H9 (cell line): Measurements from ENCODE around the gene BCAS3. TPM values are rescaled to one million over a fixed set of nuclear protein-coding genes. Genes with fewer than 3 reads are reported as not detected.

Experiments
- DNase-seq: peaks from one replicate; pipeline ENCODE4 v3.0.0-alpha.2; 2017
- H2AFZ ChIP-seq: one replicate; pipeline ENCODE4 v1.6.1; 2013; ENCODE audit warnings: mild to moderate bottlenecking, low read length, control low read depth, moderate library complexity
- H2AK5ac ChIP-seq: 2 replicates; pipeline ENCODE4 v1.6.1; 2013; ENCODE audit warnings: low read length, control low read depth, mixed read lengths; ENCODE audit not compliant: insufficient read length
- H2BK120ac ChIP-seq: one replicate; pipeline ENCODE4 v1.6.1; 2013; ENCODE audit warnings: low read depth, mild to moderate bottlenecking, low read length, control low read depth, inconsistent platforms; ENCODE audit not compliant: poor library complexity, severe bottlenecking
- H2BK12ac ChIP-seq: 2 replicates; pipeline ENCODE4 v1.6.1; 2013; ENCODE audit warnings: low read length, control low read depth, mixed read lengths, low read depth; ENCODE audit not compliant: insufficient read length
- H2BK15ac ChIP-seq: 2 replicates; pipeline ENCODE4 v1.6.1; 2013; ENCODE audit warnings: low read depth, low read length, control low read depth
- H2BK20ac ChIP-seq: one replicate; pipeline ENCODE4 v1.6.1; 2013; ENCODE audit warnings: low read depth, mild to moderate bottlenecking, low read length, control low read depth, inconsistent platforms; ENCODE audit not compliant: poor library complexity, severe bottlenecking
- H2BK5ac ChIP-seq: 2 replicates; pipeline ENCODE4 v1.6.1; 2013; ENCODE audit warnings: low read length, control low read depth, mixed read lengths; ENCODE audit not compliant: insufficient read length
- H3K14ac ChIP-seq: 2 replicates; pipeline ENCODE4 v1.6.1; 2013; ENCODE audit warnings: low read length, control low read depth; ENCODE audit not compliant: insufficient read depth
- H3K18ac ChIP-seq: 2 replicates; pipeline ENCODE4 v1.6.1; 2013; ENCODE audit warnings: low read depth, mild to moderate bottlenecking, mixed read lengths, low read length, control low read depth; ENCODE audit not compliant: insufficient read length
- H3K23ac ChIP-seq: 2 replicates; pipeline ENCODE4 v1.6.1; 2013; ENCODE audit warnings: low read length, control low read depth, mixed read lengths, low read depth; ENCODE audit not compliant: insufficient read length
- H3K23me2 ChIP-seq: 2 replicates; pipeline ENCODE4 v1.6.1; 2013; ENCODE audit warnings: low read depth, mild to moderate bottlenecking, mixed read lengths, low read length, control low read depth; ENCODE audit not compliant: insufficient read length, poor library complexity, severe bottlenecking
- H3K27ac ChIP-seq: 2 replicates; pipeline ENCODE4 v1.5.1; 2013; ENCODE audit warnings: low read length, control low read depth, mixed read lengths, low read depth; ENCODE audit not compliant: insufficient read length
- H3K27me3 ChIP-seq: 2 replicates; pipeline ENCODE4 v1.6.1; 2013; ENCODE audit warnings: low read length, control low read depth, inconsistent platforms; ENCODE audit not compliant: insufficient read depth
- H3K4ac ChIP-seq: 2 replicates; pipeline ENCODE4 v1.6.1; 2013; ENCODE audit warnings: low read depth, mild to moderate bottlenecking, control low read depth, inconsistent platforms, low read length, moderate library complexity
- H3K4me1 ChIP-seq: 2 replicates; pipeline ENCODE4 v1.6.1; 2013; ENCODE audit warnings: low read length, control low read depth, inconsistent platforms; ENCODE audit not compliant: insufficient read depth
- H3K4me2 ChIP-seq: 2 replicates; pipeline ENCODE4 v1.6.1; 2013; ENCODE audit warnings: low read length, control low read depth, mixed read lengths; ENCODE audit not compliant: insufficient read length, insufficient read depth
- H3K56ac ChIP-seq: 2 replicates; pipeline ENCODE4 v1.6.1; 2013; ENCODE audit warnings: low read depth, mild to moderate bottlenecking, mixed read lengths, low read length, control low read depth; ENCODE audit not compliant: insufficient read length
- H3K79me1 ChIP-seq: 2 replicates; pipeline ENCODE4 v1.6.1; 2013; ENCODE audit warnings: low read depth, mild to moderate bottlenecking, moderate library complexity, low read length, control low read depth, inconsistent platforms; ENCODE audit not compliant: insufficient read depth, poor library complexity, severe bottlenecking
- H3K79me2 ChIP-seq: 2 replicates; pipeline ENCODE4 v1.6.1; 2013; ENCODE audit warnings: low read length, control low read depth, inconsistent platforms; ENCODE audit not compliant: insufficient read depth
- H3K9ac ChIP-seq: 2 replicates; pipeline ENCODE4 v1.6.1; 2013; ENCODE audit warnings: low read length, control low read depth, mixed read lengths; ENCODE audit not compliant: insufficient read length; ENCODE audit errors: extremely low read depth
- H3K9me3 ChIP-seq: one replicate; pipeline ENCODE4 v1.6.1; 2013; ENCODE audit warnings: low read depth, low read length, inconsistent platforms; ENCODE audit not compliant: control insufficient read depth
- H3T11ph ChIP-seq: one replicate; pipeline ENCODE4 v1.6.1; 2013; ENCODE audit warnings: mild to moderate bottlenecking, low read length, control low read depth, inconsistent platforms
- H4K20me1 ChIP-seq: one replicate; pipeline ENCODE4 v1.6.1; 2013; ENCODE audit not compliant: control insufficient read depth, insufficient read length, insufficient read depth
- H4K5ac ChIP-seq: 2 replicates; pipeline ENCODE4 v1.6.1; 2013; ENCODE audit warnings: low read depth, mild to moderate bottlenecking, mixed read lengths, low read length, control low read depth; ENCODE audit not compliant: insufficient read length
- H4K8ac ChIP-seq: replicated peaks from 2 replicates; pipeline ENCODE4 v1.6.1; 2013; ENCODE audit warnings: low read length, control low read depth, mixed read lengths, low read depth; ENCODE audit not compliant: insufficient read length
- H4K91ac ChIP-seq: 2 replicates; pipeline ENCODE4 v1.6.1; 2013; ENCODE audit warnings: low read depth, mild to moderate bottlenecking, moderate library complexity, mixed read lengths, low read length, control low read depth; ENCODE audit not compliant: insufficient read length
- H3K27ac Mint-ChIP-seq, 3 experiments: 2 replicates in 2 of 3; 3 replicates in 1 of 3; pipeline ENCODE4 v1.8.0; 2020 to 2021; ENCODE audit warnings: mixed read lengths in 3 of 3, mild to moderate bottlenecking in 1 of 3, moderate library complexity in 1 of 3
- H3K27me3 Mint-ChIP-seq: 2 replicates; pipeline ENCODE4 v1.8.0; 2021; ENCODE audit warnings: low read depth, mild to moderate bottlenecking, moderate library complexity, mixed read lengths
- H3K36me3 Mint-ChIP-seq, 3 experiments: 2 replicates in 2 of 3; 3 replicates in 1 of 3; pipeline ENCODE4 v1.8.0; 2020 to 2021; ENCODE audit warnings: low read depth in 3 of 3, mixed read lengths in 3 of 3; ENCODE audit not compliant: insufficient read depth in 1 of 3
- H3K4me1 Mint-ChIP-seq, 2 experiments: 2 replicates each; pipeline ENCODE4 v1.8.0; 2020; ENCODE audit warnings: mixed read lengths in 2 of 2
- H3K4me3 Mint-ChIP-seq, 2 experiments: 2 replicates in 1 of 2; 3 replicates in 1 of 2; pipeline ENCODE4 v1.8.0; 2020 to 2021; ENCODE audit warnings: mild to moderate bottlenecking in 2 of 2, mixed read lengths in 2 of 2, moderate library complexity in 1 of 2
- H3K9me3 Mint-ChIP-seq, 2 experiments: 2 replicates in 1 of 2; 3 replicates in 1 of 2; pipeline ENCODE4 v1.8.0; 2020; ENCODE audit warnings: mild to moderate bottlenecking in 2 of 2, mixed read lengths in 2 of 2, moderate library complexity in 1 of 2
- CTCF ChIP-seq: fragments of 200-600 bp; sonication (generic); conservative IDR thresholded peaks from 3 replicates; pipeline ENCODE4 v1.8.0; 2021; ENCODE audit warnings: antibody characterized with exemption, mild to moderate bottlenecking
- WGBS: extraction: QIAGEN DNeasy Blood & Tissue Kit; methylation state at CpG from one replicate; pipeline ENCODE4 v1.1.7; 2013; ENCODE audit warnings: missing lambda C conversion rate, low lambda C conversion rate, mixed read lengths; ENCODE audit not compliant: insufficient read length; ENCODE audit errors: extremely low coverage; 5-methylcytosine and 5-hydroxymethylcytosine counted together
- total RNA-seq: library from RNA; stranded (reverse); gene quantifications from 2 replicates; pipeline ENCODE4 v1.2.1, GENCODE V29; 2021

Gene BCAS3
- total RNA-seq, 1 experiment from 2014 or later = 22.4 TPM

DNA sequence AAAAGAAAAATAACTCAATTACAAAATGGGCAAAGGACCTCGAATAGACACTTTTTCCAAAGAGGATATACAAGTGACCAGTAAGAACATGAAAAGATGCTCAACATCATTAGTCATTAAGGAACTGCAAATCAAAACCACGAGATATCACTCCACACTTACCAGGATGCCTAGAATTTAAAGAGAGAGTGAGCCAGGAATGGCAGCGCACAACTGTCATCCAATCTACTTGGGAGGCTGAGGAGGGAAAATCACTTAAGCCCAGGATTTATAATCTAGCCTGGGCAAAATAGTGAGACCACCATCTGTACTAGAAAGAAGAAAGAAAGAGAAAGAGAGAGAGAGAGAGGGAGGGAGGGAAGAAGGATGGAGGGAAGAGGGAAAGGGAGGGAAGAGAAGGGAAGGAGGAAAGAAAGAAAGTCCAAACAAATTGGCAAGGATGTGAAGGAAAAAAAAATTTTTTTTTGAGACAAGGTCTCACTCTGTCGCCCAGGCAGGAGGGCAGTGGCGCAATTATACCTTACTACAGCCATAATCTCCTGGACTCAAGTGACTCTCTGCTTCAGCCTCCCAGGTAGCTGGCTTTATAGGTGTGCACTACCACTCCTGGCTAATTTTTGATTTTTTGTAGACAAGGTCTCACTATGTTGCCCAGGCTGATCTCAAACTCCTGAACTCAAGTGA is 744.6 kb downstream of the BCAS3 start:
- no peak overlapping the region for H3K14ac ChIP-seq
- H3K4ac ChIP-seq = no peak overlapping the region
- H3K4me2 ChIP-seq = no peak overlapping the region
- H4K8ac ChIP-seq = no peak overlapping the region
- Mint-ChIP-seq H3K4me3 (no peak overlapping the region), H3K36me3 (no peaks in the 10 kb centered on the region), H3K4me1 (peaks cover 7% of the 10 kb centered on the region in 2 experiments), H3K27ac (no peak overlapping the region), H3K9me3 (no peaks in the 10 kb centered on the region), H3K27me3 (peaks cover 65% of the 10 kb centered on the region)
- no peaks in the 10 kb centered on the region for H3K79me2 ChIP-seq
- no peaks in the 10 kb centered on the region for H4K20me1 ChIP-seq
- TF ChIP-seq CTCF = no peak
- H3K18ac ChIP-seq = no peak overlapping the region
- H2BK20ac ChIP-seq = no peak overlapping the region
- H2BK5ac ChIP-seq = no peak overlapping the region
- no CpG with 5 or more reads among the region's 5 CpGs for WGBS
- H3K9ac ChIP-seq = no peak overlapping the region
- H3T11ph ChIP-seq = no peak overlapping the region
- no peak for DNase-seq
- H2AFZ ChIP-seq = no peak overlapping the region
- no peak overlapping the region for H2BK12ac ChIP-seq
- no peak overlapping the region for H2AK5ac ChIP-seq
- no peak overlapping the region for H3K27ac ChIP-seq
- no peak overlapping the region for H2BK120ac ChIP-seq
- no peak overlapping the region for H4K91ac ChIP-seq
- H3K79me1 ChIP-seq = no peaks in the 10 kb centered on the region
- no peak overlapping the region for H3K56ac ChIP-seq
- no peak overlapping the region for H4K5ac ChIP-seq
- H3K23me2 ChIP-seq = no peaks in the 10 kb centered on the region
- no peak overlapping the region for H3K23ac ChIP-seq
- no peaks in the 10 kb centered on the region for H3K27me3 ChIP-seq
- H3K9me3 ChIP-seq = no peaks in the 10 kb centered on the region
- H3K4me1 ChIP-seq = peaks cover 2% of the 10 kb centered on the region; the same call in 1 of the 2 replicates
- no peak overlapping the region for H2BK15ac ChIP-seq
